Ascending aorta (tissue), 2 donors: Measurements from ENCODE around the gene DGCR2. TPM values are rescaled to one million over a fixed set of nuclear protein-coding genes. Genes with fewer than 3 reads are reported as not detected.

Experiments
- DNase-seq, 2 donors: peaks; one replicate each; pipeline ENCODE4 v3.0.0-alpha.2; 2019; ENCODE audit warnings: low spot score in 2 of 2
- H3K27ac ChIP-seq, 2 donors: fragments of 200-600 bp; sonication (generic); one replicate each; pipeline ENCODE4 v1.5.1; 2016 to 2017; ENCODE audit warnings: mild to moderate bottlenecking in 1 of 2
- H3K27me3 ChIP-seq: fragments of 200-600 bp; sonication (generic); one replicate; pipeline ENCODE4 v1.5.1; 2017
- H3K36me3 ChIP-seq, 2 donors: fragments of 200-600 bp; sonication (generic); one replicate each; pipeline ENCODE4 v1.5.1; 2016
- H3K4me1 ChIP-seq, 2 donors: fragments of 200-600 bp; sonication (generic); one replicate each; pipeline ENCODE4 v1.5.1; 2016 to 2017; ENCODE audit warnings: mild to moderate bottlenecking in 1 of 2
- H3K4me3 ChIP-seq, 2 donors: fragments of 200-600 bp; sonication (generic); one replicate each; pipeline ENCODE4 v1.5.1; 2016 to 2017; ENCODE audit warnings: mild to moderate bottlenecking in 1 of 2
- H3K9me3 ChIP-seq, 2 donors: fragments of 200-600 bp; sonication (generic); one replicate each; pipeline ENCODE4 v1.5.1; 2016
- intact Hi-C: fragments of 100-400 bp; cut with DNase I; formaldehyde crosslinking; loops from one replicate; pipeline ENCODE4 v1.15.1; 2023
- total RNA-seq: library from RNA; depleted of rRNA; stranded (reverse); fragments of >200 nt; gene quantifications from one replicate; pipeline ENCODE4 v1.1.0, GENCODE V29; 2016
- TF ChIP-seq, protein P1 (sequence below), 3 experiments: fragments of 200-600 bp in 2 of 3; fragments of 450-650 bp in 1 of 3; sonication (generic) in 2 of 3; IDR thresholded peaks; one replicate each; pipeline ENCODE4 v1.5.1; 2016 to 2019; ENCODE audit warnings: antibody characterized with exemption in 3 of 3, mild to moderate bottlenecking in 1 of 3, moderate library complexity in 1 of 3

The DGCR2 gene
- total RNA-seq, 1 donor from 2014 or later: 34.7 TPM

- Histone ChIP-seq H3K9me3 (no peaks in the 10 kb centered on the region), H3K4me3 (peak overlapping the region in 1 of 2 donors; percentile 58), H3K36me3 (no peaks in the 10 kb centered on the region), H3K27ac (no peak overlapping the region), H3K4me1 (peaks cover 4 to 9% of the 10 kb centered on the region in 2 donors), H3K27me3 (peaks cover 17% of the 10 kb centered on the region)
- no peak for DNase-seq
- TF ChIP-seq, protein P1, sequence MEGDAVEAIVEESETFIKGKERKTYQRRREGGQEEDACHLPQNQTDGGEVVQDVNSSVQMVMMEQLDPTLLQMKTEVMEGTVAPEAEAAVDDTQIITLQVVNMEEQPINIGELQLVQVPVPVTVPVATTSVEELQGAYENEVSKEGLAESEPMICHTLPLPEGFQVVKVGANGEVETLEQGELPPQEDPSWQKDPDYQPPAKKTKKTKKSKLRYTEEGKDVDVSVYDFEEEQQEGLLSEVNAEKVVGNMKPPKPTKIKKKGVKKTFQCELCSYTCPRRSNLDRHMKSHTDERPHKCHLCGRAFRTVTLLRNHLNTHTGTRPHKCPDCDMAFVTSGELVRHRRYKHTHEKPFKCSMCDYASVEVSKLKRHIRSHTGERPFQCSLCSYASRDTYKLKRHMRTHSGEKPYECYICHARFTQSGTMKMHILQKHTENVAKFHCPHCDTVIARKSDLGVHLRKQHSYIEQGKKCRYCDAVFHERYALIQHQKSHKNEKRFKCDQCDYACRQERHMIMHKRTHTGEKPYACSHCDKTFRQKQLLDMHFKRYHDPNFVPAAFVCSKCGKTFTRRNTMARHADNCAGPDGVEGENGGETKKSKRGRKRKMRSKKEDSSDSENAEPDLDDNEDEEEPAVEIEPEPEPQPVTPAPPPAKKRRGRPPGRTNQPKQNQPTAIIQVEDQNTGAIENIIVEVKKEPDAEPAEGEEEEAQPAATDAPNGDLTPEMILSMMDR (IDR thresholded peaks at IDR 0.05): no peak
- intact Hi-C loops: loop anchor here (10.0 kb wide), 1 partner anchor 566 kb away; the partner anchor contains the start of gene SEPTIN5
These were observed 26.3 kb upstream of the DGCR2 start for GRCh38 chr22:19148417-19149046.

GRCh38 chr22:19147195-19147780, 25.1 kb upstream of the DGCR2 start:
- Histone ChIP-seq H3K27ac (no peak overlapping the region), H3K27me3 (peaks cover 17% of the 10 kb centered on the region), H3K9me3 (no peaks in the 10 kb centered on the region), H3K36me3 (peaks cover 2 to 5% of the 10 kb centered on the region in 2 donors), H3K4me3 (no peak overlapping the region), H3K4me1 (peaks cover 4 to 15% of the 10 kb centered on the region in 2 donors)
- DNase-seq: no peak
- intact Hi-C loops: loop anchor here (10.0 kb wide), 1 partner anchor 568 kb away; the partner anchor contains the start of gene SEPTIN5
- TF ChIP-seq, protein P1 (IDR thresholded peaks at IDR 0.05): no peak

DNA sequence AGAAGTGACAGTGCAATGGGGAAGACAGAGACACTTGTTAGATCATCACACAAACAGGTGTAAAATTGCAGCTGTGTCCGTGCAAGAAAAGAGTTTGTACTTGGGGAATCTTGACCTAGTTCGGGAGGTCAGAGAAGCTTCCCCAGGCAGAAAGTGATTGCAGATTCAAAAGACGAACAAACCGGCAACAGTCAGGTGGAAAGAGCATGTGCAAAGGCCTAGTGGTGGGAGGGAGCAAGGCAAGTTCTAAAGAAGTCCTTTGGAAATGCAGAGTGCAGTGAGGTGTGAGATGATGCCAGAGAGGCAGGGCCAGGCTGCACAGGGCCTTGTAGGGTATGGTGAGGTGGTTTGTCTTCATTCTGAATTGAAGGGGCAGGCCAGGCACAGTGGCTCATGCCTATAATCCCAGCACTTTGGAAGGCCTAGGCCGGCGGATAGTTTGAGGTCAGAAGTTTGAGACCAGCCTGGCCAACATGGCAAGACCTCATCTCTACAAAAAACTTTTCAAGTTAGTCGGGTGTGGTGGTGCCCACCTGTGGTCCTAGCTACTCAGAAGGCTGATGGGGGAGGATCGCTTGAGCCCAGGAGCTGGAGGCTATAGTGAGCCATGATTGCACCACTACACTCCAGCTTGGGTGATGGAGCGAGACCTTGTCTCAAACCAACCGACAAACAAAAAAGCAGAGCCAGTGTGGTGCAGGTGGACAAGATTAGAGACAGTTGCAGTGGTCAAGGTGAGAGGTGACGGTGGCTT, 24.2 kb upstream of the DGCR2 start:
- no peak for DNase-seq
- no peak overlapping the region for H3K27ac ChIP-seq
- H3K36me3 ChIP-seq: peaks cover 11 to 14% of the 10 kb centered on the region in 2 donors
- peaks cover 4 to 15% of the 10 kb centered on the region in 2 donors for H3K4me1 ChIP-seq
- intact Hi-C loops: loop anchor here (10.0 kb wide), 1 partner anchor 568 kb away; the partner anchor contains the start of gene SEPTIN5
- TF ChIP-seq, protein P1 (IDR thresholded peaks at IDR 0.05): no peak
- no peak overlapping the region for H3K4me3 ChIP-seq
- H3K27me3 ChIP-seq: peaks cover 17% of the 10 kb centered on the region
- no peaks in the 10 kb centered on the region for H3K9me3 ChIP-seq

DNA sequence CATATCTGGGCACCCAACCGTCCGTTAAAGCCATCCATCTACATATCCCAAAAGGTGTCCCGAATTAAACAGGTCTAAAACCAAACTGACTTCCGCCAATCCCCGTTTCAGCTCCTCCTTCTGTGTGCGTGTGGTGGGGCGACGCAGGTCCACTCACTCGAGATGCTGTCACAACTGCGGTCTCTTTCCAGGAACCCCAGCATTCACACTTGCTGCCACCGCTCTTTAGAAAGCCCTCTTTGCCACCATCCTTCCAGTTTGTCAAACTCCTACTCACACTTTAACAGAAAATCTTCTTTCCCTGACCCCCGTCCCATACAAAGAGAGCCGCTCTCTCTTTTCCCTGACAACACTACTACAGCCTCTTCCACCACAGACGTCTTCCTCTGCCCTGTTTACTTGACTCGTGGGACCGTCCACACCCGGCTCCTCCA, 21.8 kb upstream of the DGCR2 start:
- intact Hi-C loops: loop anchor here (1.0 to 10.0 kb wide), 5 partner anchors 22 to 571 kb away; partner anchors contain the start of genes CDC45, DGCR2, SEPTIN5 and SLC25A1
- Histone ChIP-seq H3K9me3 (no peaks in the 10 kb centered on the region), H3K36me3 (peaks cover 35 to 38% of the 10 kb centered on the region in 2 donors), H3K27me3 (peaks cover 5% of the 10 kb centered on the region), H3K27ac (peak overlapping the region; percentile 63 to 72), H3K4me3 (peak overlapping the region; percentile 78 to 80), H3K4me1 (peaks cover 0 to 9% of the 10 kb centered on the region in 2 donors)
- no peak for DNase-seq
- TF ChIP-seq, protein P1 (IDR thresholded peaks at IDR 0.05): no peak

- Histone ChIP-seq H3K27me3 (no peaks in the 10 kb centered on the region), H3K27ac (no peak overlapping the region), H3K4me3 (peak overlapping the region; percentile 78 to 80), H3K36me3 (peaks cover 43 to 45% of the 10 kb centered on the region in 2 donors), H3K9me3 (no peaks in the 10 kb centered on the region), H3K4me1 (peaks cover 0 to 9% of the 10 kb centered on the region in 2 donors)
- intact Hi-C loops: loop anchor here (10.0 kb wide), 1 partner anchor 572 kb away; the partner anchor contains the start of gene SEPTIN5
- TF ChIP-seq, protein P1 (IDR thresholded peaks at IDR 0.05): no peak
- no peak for DNase-seq
These were observed 21.0 kb upstream of the DGCR2 start for GRCh38 chr22:19143212-19143611.
